ENCODE measurements around the gene RPN1. TPM values are rescaled to one million over a fixed set of nuclear protein-coding genes. Genes with fewer than 3 reads are reported as not detected.

The RPN1 gene
- total RNA-seq, 1 donor from 2014 or later: 283 TPM

DNA sequence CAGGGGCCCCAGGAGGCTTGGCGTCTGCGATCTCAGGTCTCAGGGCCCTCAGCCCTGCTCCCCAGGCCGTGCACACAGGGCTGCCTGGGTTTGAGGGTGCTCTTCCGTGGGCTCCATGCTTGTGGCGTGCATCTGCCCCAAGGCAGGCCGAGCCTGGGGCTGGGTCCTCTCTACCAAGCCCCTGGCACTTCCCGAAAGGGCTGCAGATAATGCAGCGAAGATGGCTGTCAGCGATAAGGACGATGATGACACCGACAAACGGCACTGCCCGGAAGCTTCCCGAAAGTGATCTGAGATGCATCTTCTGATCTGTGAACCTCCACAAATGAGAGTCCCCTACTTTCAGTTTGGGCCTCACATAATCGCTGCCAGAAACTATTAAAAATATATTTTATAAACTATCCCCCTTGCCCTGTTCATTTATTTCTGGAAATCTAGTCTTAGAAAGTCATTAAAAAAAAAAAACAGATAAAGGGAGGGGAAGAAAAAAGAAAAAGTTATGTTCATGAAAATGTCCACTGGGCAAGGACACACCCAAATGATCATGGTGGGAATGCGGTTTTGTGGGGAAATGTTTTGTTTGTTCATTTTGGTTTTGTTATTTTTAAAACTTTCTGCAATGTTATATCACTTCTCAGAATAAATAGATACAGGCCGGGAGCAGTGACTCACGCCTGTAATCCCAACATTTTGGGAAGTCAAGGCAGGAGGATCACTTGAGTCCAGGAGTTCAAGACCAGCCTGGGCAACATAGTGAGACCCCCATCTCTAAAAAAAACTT lies 51.5 kb downstream of the RPN1 start:
- FAIRE-seq (no peak), DNase-seq (ENCODE audit: low read depth) (no peak)
- Histone ChIP-seq H3K27me3 (ENCODE audit: insufficient read depth, low read length) (no peaks in the 10 kb centered on the region), H3K4me3 (ENCODE audit: insufficient read depth, low read depth, low read length) (no peak overlapping the region), H3K9ac (ENCODE audit: low read length) (no peak overlapping the region), H4K20me1 (ENCODE audit: insufficient read depth, low read length) (no peaks in the 10 kb centered on the region), H3K4me2 (ENCODE audit: low read length) (no peak overlapping the region), H2AFZ (ENCODE audit: low read depth, low read length) (no peak overlapping the region), H3K79me2 (ENCODE audit: insufficient read depth, low read length) (no peaks in the 10 kb centered on the region), H3K4me1 (ENCODE audit: insufficient read depth, low read length) (peaks cover 4% of the 10 kb centered on the region), H3K27ac (ENCODE audit: low read depth, low read length) (no peak overlapping the region), H3K9me3 (ENCODE audit: insufficient read depth, low read depth, low read length) (no peaks in the 10 kb centered on the region), H3K36me3 (ENCODE audit: insufficient read depth, low read length) (no peaks in the 10 kb centered on the region)
- Mint-ChIP-seq H3K4me3 (ENCODE audit: unreplicated experiment) (no peak overlapping the region), H3K4me1 (ENCODE audit: low read depth, unreplicated experiment) (no peaks in the 10 kb centered on the region), H3K27ac (ENCODE audit: unreplicated experiment) (no peak overlapping the region), H3K9me3 (ENCODE audit: unreplicated experiment) (no peaks in the 10 kb centered on the region), H3K27me3 (ENCODE audit: low read depth, unreplicated experiment) (peaks cover 9% of the 10 kb centered on the region), H3K36me3 (ENCODE audit: low read depth, unreplicated experiment) (peaks cover 4% of the 10 kb centered on the region)
- no peak for TF ChIP-seq EZH2 (IDR thresholded peaks at IDR 0.05; ENCODE audit: insufficient read depth, low read length)
- TF ChIP-seq, protein P1, sequence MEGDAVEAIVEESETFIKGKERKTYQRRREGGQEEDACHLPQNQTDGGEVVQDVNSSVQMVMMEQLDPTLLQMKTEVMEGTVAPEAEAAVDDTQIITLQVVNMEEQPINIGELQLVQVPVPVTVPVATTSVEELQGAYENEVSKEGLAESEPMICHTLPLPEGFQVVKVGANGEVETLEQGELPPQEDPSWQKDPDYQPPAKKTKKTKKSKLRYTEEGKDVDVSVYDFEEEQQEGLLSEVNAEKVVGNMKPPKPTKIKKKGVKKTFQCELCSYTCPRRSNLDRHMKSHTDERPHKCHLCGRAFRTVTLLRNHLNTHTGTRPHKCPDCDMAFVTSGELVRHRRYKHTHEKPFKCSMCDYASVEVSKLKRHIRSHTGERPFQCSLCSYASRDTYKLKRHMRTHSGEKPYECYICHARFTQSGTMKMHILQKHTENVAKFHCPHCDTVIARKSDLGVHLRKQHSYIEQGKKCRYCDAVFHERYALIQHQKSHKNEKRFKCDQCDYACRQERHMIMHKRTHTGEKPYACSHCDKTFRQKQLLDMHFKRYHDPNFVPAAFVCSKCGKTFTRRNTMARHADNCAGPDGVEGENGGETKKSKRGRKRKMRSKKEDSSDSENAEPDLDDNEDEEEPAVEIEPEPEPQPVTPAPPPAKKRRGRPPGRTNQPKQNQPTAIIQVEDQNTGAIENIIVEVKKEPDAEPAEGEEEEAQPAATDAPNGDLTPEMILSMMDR (IDR thresholded peaks at IDR 0.05; ENCODE audit: insufficient read depth, low read depth, low read length): no peak

DNA sequence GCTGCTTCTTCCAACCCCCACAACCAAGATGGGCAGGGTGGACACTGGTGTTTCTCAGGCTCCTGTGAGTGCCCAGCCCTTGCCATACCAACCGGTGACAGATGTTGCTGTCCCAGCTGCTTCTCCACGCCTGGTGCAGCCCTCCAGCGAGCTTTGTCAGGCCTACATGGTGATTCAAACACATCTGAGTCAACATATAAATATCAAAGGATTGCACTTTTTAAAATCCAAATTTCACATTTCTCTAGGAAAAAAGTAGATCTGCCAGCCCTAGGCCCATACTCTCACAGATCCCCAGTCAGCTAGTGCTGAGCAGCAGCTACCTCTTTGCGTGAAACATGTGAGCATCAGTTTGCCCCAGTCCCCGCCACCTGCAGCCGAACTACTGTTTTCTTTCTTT lies 52.7 kb downstream of the RPN1 start:
- Mint-ChIP-seq H3K4me3 (ENCODE audit: unreplicated experiment) (no peak overlapping the region), H3K27ac (ENCODE audit: unreplicated experiment) (no peak overlapping the region), H3K4me1 (ENCODE audit: low read depth, unreplicated experiment) (no peaks in the 10 kb centered on the region), H3K9me3 (ENCODE audit: unreplicated experiment) (no peaks in the 10 kb centered on the region), H3K36me3 (ENCODE audit: low read depth, unreplicated experiment) (peaks cover 4% of the 10 kb centered on the region), H3K27me3 (ENCODE audit: low read depth, unreplicated experiment) (peaks cover 14% of the 10 kb centered on the region)
- no peaks in the 10 kb centered on the region for H3K27me3 ChIP-seq (ENCODE audit: insufficient read depth, low read length)
- H3K4me3 ChIP-seq (ENCODE audit: insufficient read depth, low read depth, low read length): no peak overlapping the region
- no peak overlapping the region for H3K9ac ChIP-seq (ENCODE audit: low read length)
- H4K20me1 ChIP-seq (ENCODE audit: insufficient read depth, low read length): no peaks in the 10 kb centered on the region
- H2AFZ ChIP-seq (ENCODE audit: low read depth, low read length): no peak overlapping the region
- no peak overlapping the region for H3K4me2 ChIP-seq (ENCODE audit: low read length)
- no peaks in the 10 kb centered on the region for H3K9me3 ChIP-seq (ENCODE audit: insufficient read depth, low read depth, low read length)
- peaks cover 4% of the 10 kb centered on the region for H3K4me1 ChIP-seq (ENCODE audit: insufficient read depth, low read length)
- no peaks in the 10 kb centered on the region for H3K36me3 ChIP-seq (ENCODE audit: insufficient read depth, low read length)
- H3K27ac ChIP-seq (ENCODE audit: low read depth, low read length): no peak overlapping the region
- H3K79me2 ChIP-seq (ENCODE audit: insufficient read depth, low read length): no peaks in the 10 kb centered on the region
- FAIRE-seq (no peak), DNase-seq (ENCODE audit: low read depth) (no peak)
- TF ChIP-seq, protein P1 (IDR thresholded peaks at IDR 0.05; ENCODE audit: insufficient read depth, low read depth, low read length): no peak
- no peak for TF ChIP-seq EZH2 (IDR thresholded peaks at IDR 0.05; ENCODE audit: insufficient read depth, low read length)

DNA sequence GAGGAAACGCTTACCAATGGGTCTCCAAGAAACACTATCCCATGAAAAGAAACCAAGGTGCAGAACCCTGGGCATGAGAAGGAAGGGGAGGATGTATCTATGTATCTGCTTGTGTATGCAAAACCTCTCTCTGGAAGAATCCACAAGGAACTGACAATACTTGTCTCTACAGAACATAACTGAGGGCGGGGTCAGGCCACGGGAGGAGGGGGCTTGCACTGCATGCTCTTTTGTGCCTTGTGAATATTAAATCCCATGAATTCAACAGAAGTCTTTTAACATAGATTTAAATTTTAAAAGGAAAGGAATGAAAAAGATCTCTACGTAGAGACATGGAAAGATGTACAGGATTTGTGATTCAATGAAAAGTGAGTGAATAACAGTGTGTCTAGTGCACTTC lies 57.8 kb downstream of the RPN1 start:
- no peak overlapping the region for H3K4me2 ChIP-seq (ENCODE audit: low read length)
- no peaks in the 10 kb centered on the region for H3K79me2 ChIP-seq (ENCODE audit: insufficient read depth, low read length)
- no peak overlapping the region for H3K9ac ChIP-seq (ENCODE audit: low read length)
- Mint-ChIP-seq H3K9me3 (ENCODE audit: unreplicated experiment) (peaks cover 9% of the 10 kb centered on the region), H3K27ac (ENCODE audit: unreplicated experiment) (no peak overlapping the region), H3K27me3 (ENCODE audit: low read depth, unreplicated experiment) (peaks cover 16% of the 10 kb centered on the region), H3K36me3 (ENCODE audit: low read depth, unreplicated experiment) (peaks cover 6% of the 10 kb centered on the region), H3K4me1 (ENCODE audit: low read depth, unreplicated experiment) (no peaks in the 10 kb centered on the region), H3K4me3 (ENCODE audit: unreplicated experiment) (no peak overlapping the region)
- H3K27ac ChIP-seq (ENCODE audit: low read depth, low read length): no peak overlapping the region
- no peak overlapping the region for H3K4me3 ChIP-seq (ENCODE audit: insufficient read depth, low read depth, low read length)
- peaks cover 3% of the 10 kb centered on the region for H3K4me1 ChIP-seq (ENCODE audit: insufficient read depth, low read length)
- H3K9me3 ChIP-seq (ENCODE audit: insufficient read depth, low read depth, low read length): no peaks in the 10 kb centered on the region
- no peak for TF ChIP-seq EZH2 (IDR thresholded peaks at IDR 0.05; ENCODE audit: insufficient read depth, low read length)
- TF ChIP-seq, protein P1 (IDR thresholded peaks at IDR 0.05; ENCODE audit: insufficient read depth, low read depth, low read length): no peak
- H2AFZ ChIP-seq (ENCODE audit: low read depth, low read length): no peak overlapping the region
- FAIRE-seq: no peak
- no peaks in the 10 kb centered on the region for H4K20me1 ChIP-seq (ENCODE audit: insufficient read depth, low read length)
- H3K27me3 ChIP-seq (ENCODE audit: insufficient read depth, low read length): no peaks in the 10 kb centered on the region
- H3K36me3 ChIP-seq (ENCODE audit: insufficient read depth, low read length): no peaks in the 10 kb centered on the region
- DNase-seq (ENCODE audit: low read depth): no peak

Measured in astrocyte (in vitro differentiated cells and primary cell).